Neural crest cell (in vitro differentiated cells): Measurements from ENCODE around the gene PRKAR2B. TPM values are rescaled to one million over a fixed set of nuclear protein-coding genes. Genes with fewer than 3 reads are reported as not detected.

Experiments used
- DNase-seq: peaks from one replicate; pipeline ENCODE4 v3.0.0; 2021; ENCODE audit warnings: low read depth, mixed read lengths, low spot score
- H3K27ac Mint-ChIP-seq: one replicate; pipeline ENCODE4 v1.8.0; 2021; ENCODE audit warnings: mild to moderate bottlenecking, mixed read lengths; ENCODE audit not compliant: unreplicated experiment
- H3K27me3 Mint-ChIP-seq: 2 replicates; pipeline ENCODE4 v1.8.0; 2021; ENCODE audit warnings: low read depth, mild to moderate bottlenecking, mixed read lengths
- H3K36me3 Mint-ChIP-seq: 2 replicates; pipeline ENCODE4 v1.8.0; 2021; ENCODE audit warnings: low read depth, mild to moderate bottlenecking, mixed read lengths
- H3K4me1 Mint-ChIP-seq: 2 replicates; pipeline ENCODE4 v1.8.0; 2021; ENCODE audit warnings: mixed read lengths
- H3K4me3 Mint-ChIP-seq: one replicate; pipeline ENCODE4 v1.8.0; 2021; ENCODE audit warnings: mild to moderate bottlenecking, mixed read lengths
- H3K9me3 Mint-ChIP-seq: 2 replicates; pipeline ENCODE4 v1.8.0; 2021; ENCODE audit warnings: mixed read lengths
- total RNA-seq: library from RNA; stranded (reverse); gene quantifications from 2 replicates; pipeline ENCODE4 v1.2.1, GENCODE V29; 2021
- TF ChIP-seq, protein P1 (sequence below): fragments of 200-600 bp; sonication (generic); conservative IDR thresholded peaks from 2 replicates; pipeline ENCODE4 v1.5.0; 2021; ENCODE audit warnings: antibody characterized with exemption, mild to moderate bottlenecking

Gene PRKAR2B
- total RNA-seq, 1 donor from 2014 or later: 14.4 TPM

DNA sequence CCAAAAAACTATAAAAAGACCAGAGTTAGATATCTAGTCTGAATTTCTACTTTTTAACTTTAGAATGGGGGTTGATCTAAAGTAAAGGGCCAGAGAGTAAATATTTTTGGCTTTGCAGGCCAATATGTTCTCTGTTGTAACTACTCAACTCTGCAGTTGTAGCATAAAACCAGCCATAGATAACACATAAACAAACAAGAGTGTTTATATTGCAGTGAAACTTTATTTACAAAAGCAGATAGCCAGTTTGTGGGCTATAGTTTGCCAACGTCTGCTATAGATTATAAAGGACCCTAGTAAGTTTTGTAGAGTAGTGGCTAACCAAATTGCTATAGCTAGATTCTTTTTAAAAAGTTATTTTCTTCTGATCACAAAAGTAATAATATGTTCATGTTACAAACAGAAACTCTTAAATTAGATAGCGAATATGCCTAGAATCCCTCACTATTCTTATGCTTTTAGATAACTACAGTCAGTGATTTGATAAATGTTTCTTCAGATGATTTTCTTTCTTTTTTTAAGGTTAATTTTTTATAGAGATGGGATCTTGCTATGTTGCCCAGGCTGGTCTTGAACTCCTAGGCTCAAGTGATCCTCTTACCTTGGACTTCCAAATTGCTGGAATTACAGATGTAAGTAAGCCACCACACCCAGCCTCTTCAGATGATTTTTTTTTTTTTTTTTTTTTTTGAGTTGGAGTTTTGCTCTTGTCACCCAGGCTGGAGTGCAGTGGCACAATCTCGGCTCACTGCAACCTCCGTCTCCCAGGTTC is 100.7 kb downstream of the PRKAR2B start:
- Mint-ChIP-seq H3K4me1 (peaks cover 9% of the 10 kb centered on the region), H3K27ac (no peak overlapping the region), H3K9me3 (no peaks in the 10 kb centered on the region), H3K27me3 (no peaks in the 10 kb centered on the region), H3K4me3 (no peak overlapping the region), H3K36me3 (no peaks in the 10 kb centered on the region)
- TF ChIP-seq, protein P1, sequence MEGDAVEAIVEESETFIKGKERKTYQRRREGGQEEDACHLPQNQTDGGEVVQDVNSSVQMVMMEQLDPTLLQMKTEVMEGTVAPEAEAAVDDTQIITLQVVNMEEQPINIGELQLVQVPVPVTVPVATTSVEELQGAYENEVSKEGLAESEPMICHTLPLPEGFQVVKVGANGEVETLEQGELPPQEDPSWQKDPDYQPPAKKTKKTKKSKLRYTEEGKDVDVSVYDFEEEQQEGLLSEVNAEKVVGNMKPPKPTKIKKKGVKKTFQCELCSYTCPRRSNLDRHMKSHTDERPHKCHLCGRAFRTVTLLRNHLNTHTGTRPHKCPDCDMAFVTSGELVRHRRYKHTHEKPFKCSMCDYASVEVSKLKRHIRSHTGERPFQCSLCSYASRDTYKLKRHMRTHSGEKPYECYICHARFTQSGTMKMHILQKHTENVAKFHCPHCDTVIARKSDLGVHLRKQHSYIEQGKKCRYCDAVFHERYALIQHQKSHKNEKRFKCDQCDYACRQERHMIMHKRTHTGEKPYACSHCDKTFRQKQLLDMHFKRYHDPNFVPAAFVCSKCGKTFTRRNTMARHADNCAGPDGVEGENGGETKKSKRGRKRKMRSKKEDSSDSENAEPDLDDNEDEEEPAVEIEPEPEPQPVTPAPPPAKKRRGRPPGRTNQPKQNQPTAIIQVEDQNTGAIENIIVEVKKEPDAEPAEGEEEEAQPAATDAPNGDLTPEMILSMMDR: no peak
- no peak for DNase-seq

DNA sequence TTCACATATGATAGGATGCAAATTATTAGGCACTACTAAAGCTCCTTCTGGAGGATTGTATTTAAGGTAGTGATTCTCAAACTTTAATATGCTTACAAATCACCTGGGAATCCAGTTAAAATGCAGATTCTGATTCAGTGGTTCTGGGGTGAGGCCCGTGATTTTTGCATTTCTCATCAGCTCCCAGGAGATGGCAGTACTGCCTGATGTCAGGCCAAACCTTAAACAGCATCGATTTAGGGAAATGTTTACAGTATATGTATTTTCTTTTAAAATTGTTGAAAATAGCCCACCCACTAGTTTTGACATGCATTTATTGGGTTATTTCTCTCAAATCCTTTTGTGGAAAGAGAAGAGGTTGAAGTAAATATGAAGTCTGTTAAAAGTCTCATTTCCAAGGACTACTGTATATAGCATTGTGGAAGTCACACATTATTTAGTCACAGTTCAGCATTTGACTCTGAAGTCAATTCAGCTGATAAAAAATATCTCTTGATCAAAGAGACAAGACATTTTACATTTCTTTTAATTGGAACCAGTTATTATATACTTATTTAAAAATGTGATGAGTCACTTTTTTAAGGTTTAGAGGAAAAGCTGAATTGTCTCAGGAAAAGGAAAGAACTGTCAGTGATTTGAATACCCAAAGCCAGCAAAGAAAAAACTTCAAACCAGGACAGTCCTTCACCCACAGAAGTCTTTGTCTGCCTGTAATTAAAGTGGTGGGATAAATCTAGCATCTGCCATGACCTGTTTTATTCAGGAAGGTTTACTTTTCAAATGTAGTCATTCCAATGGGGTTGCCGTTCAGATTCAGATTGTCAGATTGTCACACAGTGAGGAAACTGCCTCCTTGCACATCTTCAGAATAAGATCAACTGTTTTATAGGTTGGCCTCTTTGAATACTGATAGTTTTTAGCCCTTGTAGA is 103.2 kb downstream of the PRKAR2B start:
- H3K36me3 Mint-ChIP-seq: no peaks in the 10 kb centered on the region
- H3K27me3 Mint-ChIP-seq: no peaks in the 10 kb centered on the region
- DNase-seq: no peak
- TF ChIP-seq, protein P1: peak; percentile 71
- H3K9me3 Mint-ChIP-seq: no peaks in the 10 kb centered on the region
- no peak overlapping the region for H3K4me3 Mint-ChIP-seq
- no peak overlapping the region for H3K27ac Mint-ChIP-seq
- peaks cover 9% of the 10 kb centered on the region for H3K4me1 Mint-ChIP-seq

DNA sequence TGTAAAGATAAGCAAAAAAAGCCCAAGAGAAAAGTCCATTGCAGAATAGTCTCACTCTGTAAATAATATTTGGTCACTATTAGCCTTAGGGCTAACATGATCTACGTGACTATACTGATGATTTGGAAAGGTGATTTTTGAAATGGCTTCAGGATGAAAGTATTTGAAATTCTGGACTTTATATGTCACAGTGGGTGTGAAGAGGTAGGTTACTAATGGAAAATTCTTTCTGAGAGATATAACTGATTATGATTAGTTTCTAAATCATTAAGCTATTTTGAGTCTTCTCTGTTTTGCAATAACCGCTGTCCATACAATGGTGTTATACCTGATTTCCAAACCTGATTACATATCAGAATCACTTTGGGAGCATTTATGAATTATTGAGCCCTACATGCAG is 104.2 kb downstream of the PRKAR2B start:
- Mint-ChIP-seq H3K27me3 (no peaks in the 10 kb centered on the region), H3K27ac (no peak overlapping the region), H3K9me3 (no peaks in the 10 kb centered on the region)

GRCh38 chr7:107149863-107150262 is 105.4 kb downstream of the PRKAR2B start:
- Mint-ChIP-seq H3K4me1 (peaks cover 9% of the 10 kb centered on the region), H3K36me3 (no peaks in the 10 kb centered on the region), H3K27me3 (no peaks in the 10 kb centered on the region), H3K9me3 (no peaks in the 10 kb centered on the region), H3K27ac (no peak overlapping the region), H3K4me3 (no peak overlapping the region)
- TF ChIP-seq, protein P1: no peak
- DNase-seq: no peak

More for the DNA sequence above, 104.2 kb downstream of the PRKAR2B start:
- DNase-seq: no peak
- TF ChIP-seq, protein P1: no peak
- no peaks in the 10 kb centered on the region for H3K36me3 Mint-ChIP-seq
- H3K4me3 Mint-ChIP-seq: no peak overlapping the region
- peaks cover 9% of the 10 kb centered on the region for H3K4me1 Mint-ChIP-seq

- H3K4me3 Mint-ChIP-seq: no peak overlapping the region
- H3K27ac Mint-ChIP-seq: no peak overlapping the region
- no peaks in the 10 kb centered on the region for H3K9me3 Mint-ChIP-seq
- H3K27me3 Mint-ChIP-seq: no peaks in the 10 kb centered on the region
- H3K4me1 Mint-ChIP-seq: peaks cover 9% of the 10 kb centered on the region
- TF ChIP-seq, protein P1: peak; percentile 87
- DNase-seq: peak; percentile 70
- no peaks in the 10 kb centered on the region for H3K36me3 Mint-ChIP-seq
Observed at GRCh38 chr7:107150375-107151073, 106.0 kb downstream of the PRKAR2B start.
